B cell (primary cell): ENCODE results near the gene CACNA2D3. TPM values are rescaled to one million over a fixed set of nuclear protein-coding genes. Genes with fewer than 3 reads are reported as not detected.
"Not testable (repeated sequence)": the region's sequence is repeated elsewhere in the genome, so short reads cannot be mapped to it uniquely, and the experiment has no call there.

Experiments
- ATAC-seq: fragments of 200-7000 bp; cut with Tn5 transposase; one replicate; pipeline ENCODE4 v1.10.0; 2021; ENCODE audit warnings: low read depth, mild to moderate bottlenecking, moderate number of reproducible peaks, moderate library complexity
- CTCF ChIA-PET: fragments of 350-600 bp; sonication (Branson Sonifier 250); formaldehyde crosslinking; loops from one replicate; lab custom pipeline; 2021; ENCODE audit warnings: antibody characterized with exemption, inconsistent platforms; lab: Charles Lee
- POLR2A ChIA-PET: fragments of 350-600 bp; sonication (Branson Sonifier 250); formaldehyde crosslinking; loops from one replicate; lab custom pipeline; 2021; ENCODE audit warnings: antibody characterized with exemption; lab: Charles Lee
- DNase-seq: peaks from one replicate; pipeline ENCODE4 v3.0.0; 2013
- H2AFZ ChIP-seq: 2 replicates; pipeline ENCODE4 v1.6.1; 2012; ENCODE audit warnings: mild to moderate bottlenecking, low read depth, low read length; ENCODE audit not compliant: insufficient read depth, poor library complexity, severe bottlenecking
- H3K27ac ChIP-seq, 2 donors: 1 replicate in 1 of 2; 2 replicates in 1 of 2; pipeline ENCODE4 v1.5.1; 2012 to 2013; ENCODE audit warnings: low read length in 2 of 2, mild to moderate bottlenecking in 2 of 2, moderate library complexity in 1 of 2
- H3K27me3 ChIP-seq, 4 experiments: fragments of 200-600 bp in 1 of 4; sonication (generic) in 1 of 4; replicated peaks in 1 of 4; 1 replicate in 2 of 4; 2 replicates in 2 of 4; pipeline versions ENCODE4 v1.6.1 to v1.7.0; 2013 to 2016; ENCODE audit warnings: low read length in 3 of 4, mild to moderate bottlenecking in 2 of 4, mixed read lengths in 1 of 4, moderate library complexity in 1 of 4; ENCODE audit not compliant: insufficient read depth in 4 of 4, control insufficient read depth in 3 of 4; ENCODE audit errors: control extremely low read depth in 1 of 4
- H3K36me3 ChIP-seq, 2 experiments: replicated peaks in 1 of 2; 1 replicate in 1 of 2; 2 replicates in 1 of 2; pipeline versions ENCODE4 v1.6.1 to v1.7.1; 2013; ENCODE audit warnings: low read length in 1 of 2; ENCODE audit not compliant: insufficient read depth in 2 of 2, control insufficient read depth in 1 of 2; ENCODE audit errors: control extremely low read depth in 1 of 2, extremely low read depth in 1 of 2
- H3K4me1 ChIP-seq, 2 donors: fragments of 200-600 bp in 1 of 2; sonication (generic) in 1 of 2; 1 replicate in 1 of 2; 2 replicates in 1 of 2; pipeline versions ENCODE4 v1.5.1 to v1.6.1; 2013 to 2017; ENCODE audit warnings: low read length in 2 of 2; ENCODE audit not compliant: control insufficient read depth in 2 of 2, insufficient read depth in 2 of 2
- H3K4me2 ChIP-seq: replicated peaks from 2 replicates; pipeline ENCODE3; 2012; ENCODE audit warnings: mild to moderate bottlenecking, low read depth, low read length; ENCODE audit not compliant: poor library complexity, severe bottlenecking
- H3K4me3 ChIP-seq, 5 experiments: fragments of 200-600 bp in 1 of 5; sonication (generic) in 1 of 5; 1 replicate in 3 of 5; 2 replicates in 2 of 5; pipeline versions ENCODE4 v1.5.1 to v1.7.0; 2011 to 2016; ENCODE audit warnings: low read length in 4 of 5, mild to moderate bottlenecking in 4 of 5, low read depth in 2 of 5, control low read depth in 1 of 5, moderate library complexity in 1 of 5; ENCODE audit not compliant: insufficient read depth in 1 of 5; ENCODE audit errors: control extremely low read depth in 1 of 5, extremely low read depth in 1 of 5
- H3K79me2 ChIP-seq: fragments of 200-600 bp; sonication (generic); one replicate; pipeline ENCODE4 v1.6.0; 2016; ENCODE audit warnings: low read length; ENCODE audit not compliant: control insufficient read depth, insufficient read depth
- H3K9ac ChIP-seq: fragments of 200-600 bp; sonication (generic); 2 replicates; pipeline ENCODE4 v1.6.1; 2017; ENCODE audit warnings: mild to moderate bottlenecking, low read length, moderate library complexity
- H3K9me3 ChIP-seq, 3 donors: one replicate each; pipeline versions ENCODE4 v1.6.1 to v1.7.1; 2013; ENCODE audit warnings: low read length in 2 of 3; ENCODE audit not compliant: control insufficient read depth in 2 of 3, insufficient read depth in 1 of 3; ENCODE audit errors: control extremely low read depth in 1 of 3
- H4K20me1 ChIP-seq: 2 replicates; pipeline ENCODE4 v1.6.0; 2012; ENCODE audit warnings: mild to moderate bottlenecking, low read length; ENCODE audit not compliant: insufficient read depth, control insufficient read depth, poor library complexity, severe bottlenecking
- H3K27ac Mint-ChIP-seq: one replicate; pipeline ENCODE4 v1.8.0; 2021; ENCODE audit warnings: mixed read lengths
- H3K27me3 Mint-ChIP-seq: one replicate; pipeline ENCODE4 v1.8.0; 2021; ENCODE audit warnings: mixed read lengths
- H3K4me1 Mint-ChIP-seq: one replicate; pipeline ENCODE4 v1.8.0; 2021; ENCODE audit warnings: mixed read lengths
- H3K4me3 Mint-ChIP-seq: one replicate; pipeline ENCODE4 v1.8.0; 2021; ENCODE audit warnings: mixed read lengths
- H3K9me3 Mint-ChIP-seq: one replicate; pipeline ENCODE4 v1.8.0; 2022; ENCODE audit warnings: mixed read lengths; ENCODE audit not compliant: insufficient read depth
- CTCF ChIP-seq: fragments of 200-600 bp; IDR thresholded peaks from one replicate; pipeline ENCODE4 v1.8.0; 2022; ENCODE audit warnings: antibody characterized with exemption, mild to moderate bottlenecking
- EZH2 ChIP-seq: IDR thresholded peaks from 2 replicates; pipeline ENCODE4 v1.6.1; 2012; ENCODE audit warnings: borderline replicate concordance, low read depth, mild to moderate bottlenecking, moderate library complexity, low read length; ENCODE audit not compliant: insufficient read depth, poor library complexity, severe bottlenecking
- WGBS: methylation state at CpG from one replicate; pipeline ENCODE4 v1.1.5; 2013; ENCODE audit warnings: missing lambda C conversion rate; ENCODE audit not compliant: insufficient coverage; 5-methylcytosine and 5-hydroxymethylcytosine counted together
- intact Hi-C: fragments of 100-400 bp; cut with micrococcal nuclease; formaldehyde crosslinking; loops from one replicate; pipeline ENCODE4 v1.10.0; 2022
- polyA plus RNA-seq: library from polyadenylated mRNA; depleted of rRNA; stranded (reverse); fragments of >200 nt; gene quantifications from 2 replicates; pipeline ENCODE4 v1.2.3, GENCODE V29; 2012
- total RNA-seq, 2 donors: library from RNA; stranded (reverse); fragments of 120-200 nt in 1 of 2; gene quantifications; 1 replicate in 1 of 2; 2 replicates in 1 of 2; pipeline versions ENCODE4 v1.2.3 to v1.2.4, GENCODE V29; 2013 to 2022

The CACNA2D3 gene
- total and polyA plus RNA-seq, 2 donors (not counting 1 experiment from before 2014, with no cell fraction given): not detected

DNA sequence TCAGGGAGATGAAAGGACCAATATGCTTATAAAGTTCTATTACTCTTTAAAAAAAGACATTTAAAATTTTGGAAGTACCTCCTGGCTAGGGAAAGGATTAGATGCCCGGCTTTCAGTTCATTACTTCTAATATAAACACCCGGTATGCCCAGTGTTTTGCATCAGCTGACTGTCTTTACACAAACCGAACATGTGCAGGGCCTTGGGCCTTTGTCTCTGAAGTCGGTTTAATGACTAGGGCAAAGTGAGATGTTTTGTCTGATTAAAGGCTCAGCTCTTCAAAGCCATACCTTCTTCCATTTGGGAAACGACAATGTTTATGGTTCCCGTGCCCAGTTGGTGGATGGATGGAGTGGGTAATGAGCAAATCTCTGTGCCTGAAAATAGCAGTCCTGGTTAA, 984.8 kb downstream of the CACNA2D3 start:
- TF ChIP-seq EZH2: no peak
- TF ChIP-seq CTCF: no peak
- no peaks in the 10 kb centered on the region for H3K4me1 Mint-ChIP-seq
- CTCF ChIA-PET: no interaction called here

DNA sequence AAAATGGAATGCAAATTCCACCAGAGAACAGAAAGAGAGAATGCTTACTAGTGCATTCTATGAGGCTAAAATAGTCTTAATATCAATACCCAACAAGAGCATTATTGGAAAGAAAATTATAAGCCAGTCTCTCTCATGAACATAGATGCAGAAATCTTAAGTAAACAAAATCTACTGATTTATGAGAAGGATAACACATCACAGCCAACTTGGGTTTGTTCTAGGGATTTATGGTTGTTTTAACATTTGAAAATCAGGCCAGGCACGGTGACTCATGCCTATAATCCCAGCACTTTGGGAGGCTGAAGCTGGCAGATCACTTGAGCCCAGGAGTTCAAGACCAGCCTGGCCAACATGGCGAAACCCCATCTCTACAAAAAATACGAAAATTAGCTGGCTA, 989.6 kb downstream of the CACNA2D3 start:
- H3K4me3 Mint-ChIP-seq, H3K9me3 Mint-ChIP-seq, H3K4me1 Mint-ChIP-seq, CTCF ChIA-PET, H3K27ac ChIP-seq, DNase-seq, intact Hi-C loops, ATAC-seq, H3K27me3 Mint-ChIP-seq, POLR2A ChIA-PET, H3K9me3 ChIP-seq, H3K9ac ChIP-seq, H3K4me1 ChIP-seq, H3K27ac Mint-ChIP-seq, H3K36me3 ChIP-seq, H2AFZ ChIP-seq, H3K4me2 ChIP-seq, H3K4me3 ChIP-seq, H3K27me3 ChIP-seq, H4K20me1 ChIP-seq, H3K79me2 ChIP-seq: not testable (repeated sequence)
- 89% methylated on average over 3 of the region's 3 CpGs for WGBS

More for the DNA sequence above, 984.8 kb downstream of the CACNA2D3 start:
- Histone ChIP-seq H3K4me1 (no peaks in the 10 kb centered on the region), H3K36me3 (no peaks in the 10 kb centered on the region), H3K4me2 (no peak overlapping the region), H3K9me3 (no peaks in the 10 kb centered on the region), H3K27me3 (no peaks in the 10 kb centered on the region), H3K4me3 (no peak overlapping the region), H3K27ac (no peak overlapping the region), H4K20me1 (no peaks in the 10 kb centered on the region), H2AFZ (no peak overlapping the region), H3K9ac (no peak overlapping the region), H3K79me2 (no peaks in the 10 kb centered on the region)
- DNase-seq (no peak), ATAC-seq (no peak)
- POLR2A ChIA-PET: no interaction called here
- 100% methylated on average over 2 of the region's 6 CpGs for WGBS
- no peak overlapping the region for H3K4me3 Mint-ChIP-seq
- no peaks in the 10 kb centered on the region for H3K9me3 Mint-ChIP-seq
- intact Hi-C loops: no loop called here
- H3K27me3 Mint-ChIP-seq: peaks cover 3% of the 10 kb centered on the region
- no peak overlapping the region for H3K27ac Mint-ChIP-seq
